ENCODE measurements around the gene RGMA. TPM values are rescaled to one million over a fixed set of nuclear protein-coding genes. Genes with fewer than 3 reads are reported as not detected.
"Not testable (repeated sequence)": the region's sequence is repeated elsewhere in the genome, so short reads cannot be mapped to it uniquely, and the experiment has no call there.

RGMA gene
- total RNA-seq, 2 experiments from 2014 or later = 0.47 to 0.69 TPM

GRCh38 chr15:93071469-93071936, 17.5 kb downstream of the RGMA start:
- H3K27ac Mint-ChIP-seq = no peak overlapping the region
- no peak for DNase-seq
- CTCF ChIA-PET = interaction anchor here (1.1 to 2.4 kb wide), 2 partner anchors 16 to 41 kb away, joined by 3 to 12 read pairs; no protein-coding TSS in a partner anchor
- H3K4me1 Mint-ChIP-seq (ENCODE audit: low read depth) = peaks cover 15% of the 10 kb centered on the region
- no peaks in the 10 kb centered on the region for H3K36me3 Mint-ChIP-seq (ENCODE audit: low read depth)
- intact Hi-C loops (cut with micrococcal nuclease) = no loop called here
- H3K4me3 Mint-ChIP-seq = no peak overlapping the region
- no peaks in the 10 kb centered on the region for H3K9me3 Mint-ChIP-seq
- H3K27me3 Mint-ChIP-seq (ENCODE audit: low read depth) = peaks cover 32% of the 10 kb centered on the region

GRCh38 chr15:93070551-93071296, 18.3 kb downstream of the RGMA start:
- no peaks in the 10 kb centered on the region for H3K36me3 Mint-ChIP-seq (ENCODE audit: low read depth)

GRCh38 chr15:93070132-93070531, 18.9 kb downstream of the RGMA start:
- no peaks in the 10 kb centered on the region for H3K9me3 Mint-ChIP-seq
- H3K4me3 Mint-ChIP-seq = no peak overlapping the region
- peaks cover 29% of the 10 kb centered on the region for H3K27me3 Mint-ChIP-seq (ENCODE audit: low read depth)
- CTCF ChIA-PET = interaction anchor here (2.4 kb wide), 1 partner anchor 18 kb away, joined by 12 read pairs; no protein-coding TSS in a partner anchor
- no peak for DNase-seq
- H3K36me3 Mint-ChIP-seq (ENCODE audit: low read depth) = no peaks in the 10 kb centered on the region
- no peak overlapping the region for H3K27ac Mint-ChIP-seq
- intact Hi-C loops (cut with micrococcal nuclease) = no loop called here
- H3K4me1 Mint-ChIP-seq (ENCODE audit: low read depth) = peaks cover 15% of the 10 kb centered on the region

More at GRCh38 chr15:93070551-93071296, 18.3 kb downstream of the RGMA start:
- H3K27me3 Mint-ChIP-seq (ENCODE audit: low read depth) = peaks cover 29% of the 10 kb centered on the region
- DNase-seq = no peak
- no peak overlapping the region for H3K4me3 Mint-ChIP-seq
- intact Hi-C loops (cut with micrococcal nuclease) = no loop called here
- H3K4me1 Mint-ChIP-seq (ENCODE audit: low read depth) = peaks cover 15% of the 10 kb centered on the region
- no peak overlapping the region for H3K27ac Mint-ChIP-seq
- H3K9me3 Mint-ChIP-seq = no peaks in the 10 kb centered on the region
- CTCF ChIA-PET = interaction anchor here (2.4 kb wide), 1 partner anchor 17 kb away, joined by 12 read pairs; no protein-coding TSS in a partner anchor

GRCh38 chr15:93068581-93069199, 20.3 kb downstream of the RGMA start:
- intact Hi-C loops (cut with micrococcal nuclease) = no loop called here
- Mint-ChIP-seq H3K4me1 (ENCODE audit: low read depth) (peaks cover 12% of the 10 kb centered on the region), H3K4me3 (no peak overlapping the region), H3K36me3 (ENCODE audit: low read depth) (no peaks in the 10 kb centered on the region), H3K9me3 (no peaks in the 10 kb centered on the region), H3K27me3 (ENCODE audit: low read depth) (peaks cover 22% of the 10 kb centered on the region), H3K27ac (no peak overlapping the region)
- CTCF ChIA-PET = interaction anchor here (1.1 kb wide), 1 partner anchor 33 kb away, joined by 4 read pairs; no protein-coding TSS in a partner anchor
- DNase-seq = no peak

- intact Hi-C loops (cut with micrococcal nuclease) = no loop called here
- Mint-ChIP-seq H3K27ac (no peak overlapping the region), H3K9me3 (no peaks in the 10 kb centered on the region), H3K36me3 (ENCODE audit: low read depth) (no peaks in the 10 kb centered on the region), H3K4me3 (no peak overlapping the region), H3K4me1 (ENCODE audit: low read depth) (peaks cover 8% of the 10 kb centered on the region), H3K27me3 (ENCODE audit: low read depth) (peaks cover 15% of the 10 kb centered on the region)
- no peak for DNase-seq
- CTCF ChIA-PET = no interaction called here
Observed at GRCh38 chr15:93067649-93068085, 21.3 kb downstream of the RGMA start.

- Mint-ChIP-seq H3K4me1 (ENCODE audit: low read depth) (peaks cover 4% of the 10 kb centered on the region), H3K27ac (no peak overlapping the region), H3K27me3 (ENCODE audit: low read depth) (peaks cover 12% of the 10 kb centered on the region), H3K4me3 (no peak overlapping the region), H3K9me3 (no peaks in the 10 kb centered on the region), H3K36me3 (ENCODE audit: low read depth) (no peaks in the 10 kb centered on the region)
- intact Hi-C loops (cut with micrococcal nuclease) = no loop called here
- DNase-seq = no peak
- CTCF ChIA-PET = no interaction called here
Observed at GRCh38 chr15:93066834-93067648, 22.0 kb downstream of the RGMA start.

GRCh38 chr15:93066224-93066681, 22.8 kb downstream of the RGMA start:
- CTCF ChIA-PET = no interaction called here
- no peak overlapping the region for H3K27ac Mint-ChIP-seq

GRCh38 chr15:93065641-93066045, 23.4 kb downstream of the RGMA start:
- DNase-seq = no peak

More at GRCh38 chr15:93066224-93066681, 22.8 kb downstream of the RGMA start:
- Mint-ChIP-seq H3K4me3 (no peak overlapping the region), H3K27me3 (ENCODE audit: low read depth) (peaks cover 5% of the 10 kb centered on the region), H3K36me3 (ENCODE audit: low read depth) (no peaks in the 10 kb centered on the region), H3K9me3 (no peaks in the 10 kb centered on the region), H3K4me1 (ENCODE audit: low read depth) (peaks cover 4% of the 10 kb centered on the region)
- DNase-seq = no peak
- intact Hi-C loops (cut with micrococcal nuclease) = no loop called here

GRCh38 chr15:93063796-93064690, 25.0 kb downstream of the RGMA start:
- no peak overlapping the region for H3K4me3 Mint-ChIP-seq
- H3K27me3 Mint-ChIP-seq (ENCODE audit: low read depth) = peaks cover 3% of the 10 kb centered on the region
- DNase-seq = no peak
- intact Hi-C loops (cut with micrococcal nuclease) = no loop called here
- no peaks in the 10 kb centered on the region for H3K9me3 Mint-ChIP-seq
- CTCF ChIA-PET = interaction anchor here (0.6 to 1.3 kb wide), 2 partner anchors 32 to 34 kb away, joined by 3 to 5 read pairs; no protein-coding TSS in a partner anchor
- no peak overlapping the region for H3K27ac Mint-ChIP-seq
- peaks cover 4% of the 10 kb centered on the region for H3K4me1 Mint-ChIP-seq (ENCODE audit: low read depth)
- no peaks in the 10 kb centered on the region for H3K36me3 Mint-ChIP-seq (ENCODE audit: low read depth)

More at GRCh38 chr15:93065641-93066045, 23.4 kb downstream of the RGMA start:
- Mint-ChIP-seq H3K36me3 (ENCODE audit: low read depth) (no peaks in the 10 kb centered on the region), H3K27ac (no peak overlapping the region), H3K4me3 (no peak overlapping the region), H3K9me3 (no peaks in the 10 kb centered on the region), H3K27me3 (ENCODE audit: low read depth) (peaks cover 5% of the 10 kb centered on the region), H3K4me1 (ENCODE audit: low read depth) (peaks cover 4% of the 10 kb centered on the region)
- CTCF ChIA-PET = no interaction called here
- intact Hi-C loops (cut with micrococcal nuclease) = no loop called here

GRCh38 chr15:93063262-93063671, 25.7 kb downstream of the RGMA start:
- CTCF ChIA-PET = interaction anchor here (1.3 kb wide), 1 partner anchor 33 kb away, joined by 5 read pairs; no protein-coding TSS in a partner anchor

GRCh38 chr15:93062628-93063261, 26.3 kb downstream of the RGMA start:
- H3K9me3 Mint-ChIP-seq; intact Hi-C loops (cut with micrococcal nuclease); H3K36me3 Mint-ChIP-seq (ENCODE audit: low read depth): not testable (repeated sequence)

More at GRCh38 chr15:93063262-93063671, 25.7 kb downstream of the RGMA start:
- Mint-ChIP-seq H3K9me3 (no peaks in the 10 kb centered on the region), H3K36me3 (ENCODE audit: low read depth) (no peaks in the 10 kb centered on the region), H3K4me1 (ENCODE audit: low read depth) (peaks cover 4% of the 10 kb centered on the region), H3K27ac (no peak overlapping the region), H3K4me3 (no peak overlapping the region), H3K27me3 (ENCODE audit: low read depth) (peaks cover 3% of the 10 kb centered on the region)
- intact Hi-C loops (cut with micrococcal nuclease) = no loop called here
- DNase-seq = no peak

More at GRCh38 chr15:93062628-93063261, 26.3 kb downstream of the RGMA start:
- H3K4me3 Mint-ChIP-seq; CTCF ChIA-PET; DNase-seq; H3K27ac Mint-ChIP-seq; H3K4me1 Mint-ChIP-seq (ENCODE audit: low read depth); H3K27me3 Mint-ChIP-seq (ENCODE audit: low read depth): not testable (repeated sequence)

All from activated naive CD4-positive, alpha-beta T cell treated with anti-CD3 and anti-CD28 coated beads for 36 hours (primary cell).